ENCODE data around the gene COL2A1. TPM values are rescaled to one million over a fixed set of nuclear protein-coding genes. Genes with fewer than 3 reads are reported as not detected.
A peak's percentile ranks its signal among the peaks of the same experiment; 100 is the strongest.

The COL2A1 gene
- total RNA-seq, 1 experiment from 2014 or later, result not detected

DNA sequence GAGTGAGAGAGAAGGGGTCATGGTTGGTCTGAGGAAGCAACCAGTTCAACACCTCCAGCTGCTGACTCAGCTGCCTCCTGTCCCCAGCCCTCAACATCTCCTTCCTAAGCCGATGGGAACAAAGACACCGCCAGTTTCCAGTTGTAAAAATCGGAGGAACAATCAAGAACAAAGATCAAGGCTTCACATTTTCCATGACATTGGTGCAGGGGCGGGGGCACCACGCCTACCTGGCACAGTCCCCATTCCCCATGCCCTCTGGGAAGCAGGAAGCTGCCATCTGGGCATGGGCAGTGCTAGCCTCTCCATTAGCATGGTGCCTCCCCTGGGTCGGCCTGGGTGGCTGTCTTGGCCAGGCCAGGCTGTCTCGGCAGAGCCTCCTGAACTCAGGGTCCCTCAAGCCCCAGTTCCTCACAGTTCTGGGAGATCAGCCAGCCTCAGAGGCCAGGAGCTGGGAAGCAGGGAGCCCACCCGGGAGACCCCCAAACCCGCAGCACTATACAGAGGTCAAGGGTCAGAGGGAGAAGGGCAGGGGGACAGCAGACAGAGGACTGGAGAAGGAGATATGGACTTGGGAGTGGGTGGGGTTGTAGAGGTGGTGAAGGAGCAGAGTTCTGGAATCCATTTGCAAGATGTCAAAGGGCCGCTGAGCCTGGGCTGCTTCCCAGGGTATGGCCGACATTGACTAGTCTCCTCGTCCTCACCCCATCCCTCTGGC lies 60.5 kb downstream of the COL2A1 start:
- DNase-seq, result peak in 1 of 2 experiments; percentile 63

DNA sequence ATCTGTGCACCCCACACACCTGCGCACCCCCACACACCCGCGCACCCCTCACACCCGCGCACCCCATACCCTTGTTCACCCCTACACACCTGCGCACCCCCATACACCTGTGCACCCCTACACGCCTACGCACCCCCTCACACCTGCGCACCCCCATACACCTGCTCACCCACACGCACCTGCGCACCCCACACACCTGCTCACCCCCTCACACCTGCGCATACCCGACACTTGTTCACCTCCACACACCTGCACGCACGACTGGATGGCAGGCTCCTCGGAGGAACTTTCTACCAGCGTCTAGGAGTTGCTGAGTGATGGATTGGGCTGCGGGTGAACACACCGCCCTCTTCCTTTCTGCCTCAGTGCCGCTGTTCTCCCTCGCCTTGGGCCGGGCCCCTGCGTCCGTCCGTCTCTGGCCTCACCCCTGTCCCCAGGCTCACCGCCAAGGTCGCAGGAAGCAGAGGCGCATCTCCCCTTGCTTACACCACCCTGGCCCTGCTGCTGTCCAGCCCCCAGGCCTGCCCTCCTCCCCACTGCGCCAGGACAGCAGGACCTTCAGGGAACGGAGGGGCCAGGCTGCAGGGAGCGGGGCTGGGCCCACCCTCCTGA lies 61.6 kb downstream of the COL2A1 start:
- no peak for TF ChIP-seq CTCF (conservative IDR thresholded peaks at IDR 0.05)
- no peak for TF ChIP-seq EZH2 (IDR thresholded peaks at IDR 0.05; ENCODE audit: low read depth)
- intact Hi-C loops (cut with micrococcal nuclease; ENCODE audit: unreplicated experiment), result no loop called here

More for the DNA sequence above, 60.5 kb downstream of the COL2A1 start:
- H3K4me3 ChIP-seq, result no peak overlapping the region
- no peaks in the 10 kb centered on the region for H4K20me1 ChIP-seq (ENCODE audit: insufficient read depth)
- ChIA-PET CTCF (no interaction called here), POLR2A (ENCODE audit: unreplicated experiment) (no interaction called here)
- no peaks in the 10 kb centered on the region for H3K79me2 ChIP-seq (ENCODE audit: low read depth)
- peaks cover 46% of the 10 kb centered on the region for H3K4me1 ChIP-seq (replicated peaks; ENCODE audit: insufficient read depth)
- H3K27ac ChIP-seq, result no peak overlapping the region
- no peak overlapping the region for H2AFZ ChIP-seq
- H3F3A ChIP-seq (ENCODE audit: insufficient read depth, low read depth), result peaks cover 17% of the 10 kb centered on the region
- BruUV-seq (replicated peaks), result no TSS peak
- no peaks in the 10 kb centered on the region for H3K9me2 ChIP-seq (ENCODE audit: insufficient read depth)
- H3K27me3 ChIP-seq (ENCODE audit: insufficient read depth, low read depth), result no peaks in the 10 kb centered on the region
- no peak overlapping the region for H3K4me2 ChIP-seq
- intact Hi-C loops (cut with micrococcal nuclease; ENCODE audit: unreplicated experiment), result no loop called here
- H3K9me3 ChIP-seq (ENCODE audit: insufficient read depth, low read depth), result no peaks in the 10 kb centered on the region
- no peak for TF ChIP-seq CTCF (conservative IDR thresholded peaks at IDR 0.05)
- no peak for TF ChIP-seq EZH2 (IDR thresholded peaks at IDR 0.05; ENCODE audit: low read depth)
- no peaks in the 10 kb centered on the region for H3K36me3 ChIP-seq (ENCODE audit: low read depth)

DNA sequence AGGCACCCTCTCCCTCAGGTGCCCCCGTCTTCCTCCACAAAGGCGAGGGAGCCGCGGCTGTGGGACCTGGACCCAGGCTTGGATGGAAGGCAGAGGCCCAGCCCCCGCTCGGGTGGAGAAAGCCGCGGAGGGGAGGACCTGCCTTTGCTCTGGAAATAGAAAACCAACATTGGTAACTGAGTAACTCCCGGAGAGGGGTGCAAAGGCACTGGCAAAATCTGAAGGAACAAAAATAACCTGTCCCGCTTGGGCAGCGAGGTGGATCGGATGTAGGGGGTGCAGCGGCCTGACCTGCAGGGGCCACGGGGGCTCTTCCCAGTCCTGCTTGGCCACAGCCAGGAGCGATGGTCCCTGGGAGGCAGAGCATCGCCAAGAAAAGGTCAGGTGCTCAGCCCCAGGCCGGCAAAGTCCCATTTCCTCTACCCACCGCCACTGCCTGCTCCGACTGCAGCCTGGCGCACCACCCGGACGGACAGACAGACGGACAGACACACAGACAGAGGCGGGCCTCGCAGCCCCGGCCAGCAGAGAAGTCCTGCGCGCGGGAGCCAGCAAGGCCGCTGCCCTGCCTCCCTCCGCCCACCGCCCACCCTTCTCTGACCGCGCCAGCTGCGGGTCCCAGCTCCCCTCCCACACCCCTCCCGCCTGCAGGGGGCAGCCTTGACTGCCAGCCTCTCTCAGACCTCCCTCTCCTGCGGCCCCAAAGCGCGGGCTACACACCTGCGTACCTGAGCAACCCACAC lies 62.2 kb downstream of the COL2A1 start:
- H2AFZ ChIP-seq, result no peak overlapping the region
- ChIA-PET CTCF (no interaction called here), POLR2A (ENCODE audit: unreplicated experiment) (no interaction called here)
- no peak for DNase-seq
- H4K20me1 ChIP-seq (ENCODE audit: insufficient read depth), result no peaks in the 10 kb centered on the region
- H3K4me2 ChIP-seq, result no peak overlapping the region
- TF ChIP-seq EZH2 (IDR thresholded peaks at IDR 0.05; ENCODE audit: low read depth) (no peak), CTCF (conservative IDR thresholded peaks at IDR 0.05) (no peak)
- H3K9me2 ChIP-seq (ENCODE audit: insufficient read depth), result no peaks in the 10 kb centered on the region
- no peaks in the 10 kb centered on the region for H3K36me3 ChIP-seq (ENCODE audit: low read depth)
- no TSS peak for BruUV-seq (replicated peaks)
- H3K27me3 ChIP-seq (ENCODE audit: insufficient read depth, low read depth), result no peaks in the 10 kb centered on the region
- intact Hi-C loops (cut with micrococcal nuclease; ENCODE audit: unreplicated experiment), result no loop called here
- no peaks in the 10 kb centered on the region for H3K79me2 ChIP-seq (ENCODE audit: low read depth)
- H3K4me1 ChIP-seq (replicated peaks; ENCODE audit: insufficient read depth), result peaks cover 52% of the 10 kb centered on the region
- H3F3A ChIP-seq (ENCODE audit: insufficient read depth, low read depth), result peaks cover 20% of the 10 kb centered on the region
- H3K27ac ChIP-seq, result no peak overlapping the region
- H3K4me3 ChIP-seq, result no peak overlapping the region
- no peaks in the 10 kb centered on the region for H3K9me3 ChIP-seq (ENCODE audit: insufficient read depth, low read depth)

More for the DNA sequence above, 61.6 kb downstream of the COL2A1 start:
- Histone ChIP-seq H3K9me2 (ENCODE audit: insufficient read depth) (no peaks in the 10 kb centered on the region), H3K36me3 (ENCODE audit: low read depth) (no peaks in the 10 kb centered on the region), H3F3A (ENCODE audit: insufficient read depth, low read depth) (peaks cover 23% of the 10 kb centered on the region), H4K20me1 (ENCODE audit: insufficient read depth) (no peaks in the 10 kb centered on the region), H3K27ac (no peak overlapping the region), H3K4me1 (replicated peaks; ENCODE audit: insufficient read depth) (peaks cover 55% of the 10 kb centered on the region), H3K4me3 (no peak overlapping the region), H3K79me2 (ENCODE audit: low read depth) (no peaks in the 10 kb centered on the region), H3K4me2 (no peak overlapping the region), H3K27me3 (ENCODE audit: insufficient read depth, low read depth) (no peaks in the 10 kb centered on the region), H3K9me3 (ENCODE audit: insufficient read depth, low read depth) (no peaks in the 10 kb centered on the region), H2AFZ (no peak overlapping the region)
- no TSS peak for BruUV-seq (replicated peaks)
- POLR2A ChIA-PET (ENCODE audit: unreplicated experiment), result no interaction called here
- CTCF ChIA-PET, result no interaction called here
- DNase-seq, result no peak

All from PC-9 (cell line).